SU-DHL-6 (cell line): ENCODE results near the gene ZNF837.

Source experiments
- H2AFZ ChIP-seq: fragments of 200-600 bp; sonication (generic); 2 replicates; pipeline ENCODE4 v1.6.1; 2014; ENCODE audit warnings: low read depth, mild to moderate bottlenecking, moderate library complexity, mixed read lengths, antibody characterized with exemption, low read length; ENCODE audit not compliant: severe bottlenecking
- H3F3A ChIP-seq: fragments of 200-600 bp; shearing (Covaris generic); 2 replicates; pipeline ENCODE4 v1.6.0; 2016; ENCODE audit warnings: antibody characterized with exemption, mild to moderate bottlenecking; ENCODE audit not compliant: insufficient read depth
- H3K27ac ChIP-seq: fragments of 200-600 bp; sonication (generic); 2 replicates; pipeline ENCODE4 v1.5.1; 2016; ENCODE audit warnings: low read depth, mild to moderate bottlenecking, low read length, moderate library complexity, mixed read lengths
- H3K27me3 ChIP-seq: fragments of 200-600 bp; sonication (generic), shearing (Covaris generic); 2 replicates; pipeline ENCODE4 v1.6.0; 2014; ENCODE audit warnings: mild to moderate bottlenecking, low read length
- H3K36me3 ChIP-seq: fragments of 200-600 bp; sonication (generic); 2 replicates; pipeline ENCODE4 v1.6.1; 2014; ENCODE audit warnings: mild to moderate bottlenecking, low read length, mixed read lengths
- H3K4me2 ChIP-seq: fragments of 300-600, 200-600 bp; shearing (Covaris generic), sonication (generic); 2 replicates; pipeline ENCODE4 v1.6.0; 2014; ENCODE audit warnings: low read length, low read depth, mild to moderate bottlenecking; ENCODE audit not compliant: poor library complexity, severe bottlenecking
- H3K4me3 ChIP-seq: fragments of 200-600 bp; sonication (generic); 2 replicates; pipeline ENCODE4 v1.5.1; 2014; ENCODE audit warnings: antibody characterized with exemption, low read length, mild to moderate bottlenecking, mixed read lengths; ENCODE audit not compliant: insufficient read depth, poor library complexity, severe bottlenecking
- H3K79me2 ChIP-seq: fragments of 200-600 bp; sonication (generic); 2 replicates; pipeline ENCODE4 v1.6.1; 2014; ENCODE audit warnings: mild to moderate bottlenecking, low read length, moderate library complexity; ENCODE audit not compliant: insufficient read depth
- H3K9ac ChIP-seq: fragments of 200-600 bp; sonication (generic); 2 replicates; pipeline ENCODE4 v1.7.0; 2014; ENCODE audit warnings: mild to moderate bottlenecking, low read length
- H3K9me2 ChIP-seq: fragments of 200-600 bp; sonication (generic); replicated peaks from 2 replicates; pipeline ENCODE4 v1.6.1; 2014; ENCODE audit warnings: low read length; ENCODE audit not compliant: insufficient read depth
- H3K9me3 ChIP-seq: fragments of 200-600 bp; sonication (generic); 2 replicates; pipeline ENCODE4 v1.6.1; 2014; ENCODE audit warnings: low read length, mixed read lengths; ENCODE audit not compliant: insufficient read depth
- H4K20me1 ChIP-seq: fragments of 200-600 bp; sonication (generic); 2 replicates; pipeline ENCODE4 v1.6.1; 2014; ENCODE audit warnings: low read depth, mild to moderate bottlenecking, antibody characterized with exemption, low read length, moderate library complexity, mixed read lengths
- EZH2phosphoT487 ChIP-seq: fragments of 200-600 bp; sonication (generic), shearing (Covaris generic); conservative IDR thresholded peaks from 2 replicates; pipeline ENCODE4 v1.6.1; 2018; ENCODE audit warnings: mild to moderate bottlenecking, antibody characterized with exemption, low read length, moderate library complexity, mixed read lengths
- TF ChIP-seq, protein P1 (sequence below): fragments of 200-600 bp; sonication (generic); IDR thresholded peaks from one replicate; pipeline ENCODE4 v1.5.1; 2017; ENCODE audit warnings: antibody characterized with exemption, mild to moderate bottlenecking, low read length, moderate library complexity; ENCODE audit not compliant: insufficient read depth, poor library complexity, severe bottlenecking

The ZNF837 gene

DNA sequence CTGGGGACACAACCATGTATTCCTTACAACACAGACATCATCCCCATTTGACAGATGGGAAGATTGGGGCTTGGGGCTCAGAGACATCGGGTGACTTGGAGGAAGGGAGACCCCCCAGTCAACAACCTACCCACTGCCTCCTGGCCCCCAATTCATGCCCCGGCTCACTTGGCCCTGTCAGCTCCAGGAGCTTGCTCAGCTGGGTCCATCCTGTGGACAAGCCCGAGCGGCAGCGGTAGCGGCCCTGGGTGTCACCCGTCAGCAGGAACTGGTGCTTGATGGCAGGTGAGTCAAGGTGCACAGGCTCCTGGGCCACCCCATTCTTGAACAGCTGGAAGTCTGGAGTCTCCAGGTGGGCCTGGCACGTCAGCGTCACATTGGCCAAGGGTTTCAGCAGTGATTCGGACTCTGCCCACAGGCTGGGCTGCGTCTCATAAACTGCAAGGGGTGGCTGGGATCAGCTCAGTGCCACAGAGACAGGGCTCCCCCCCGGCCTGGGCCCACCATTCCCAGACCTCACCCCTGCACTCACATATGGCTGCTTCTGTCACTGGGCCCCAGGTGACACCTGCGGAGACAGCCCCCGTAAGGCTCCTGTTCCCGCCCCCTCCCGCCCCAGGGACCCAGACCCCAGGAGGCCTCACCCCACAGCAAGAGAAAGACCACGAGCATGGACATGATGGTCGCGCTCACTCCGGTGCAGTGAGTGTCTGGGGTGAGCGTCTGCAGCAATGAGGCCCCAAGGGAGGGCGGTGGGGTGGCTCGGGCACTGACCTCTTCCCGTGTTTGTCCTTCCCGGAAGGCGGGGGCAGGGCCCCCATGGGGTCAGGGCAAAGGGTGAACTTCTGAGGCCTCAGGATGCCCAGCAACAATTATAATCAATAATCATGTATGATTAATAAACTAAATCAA, 27.8 kb downstream of the ZNF837 start, which contains the start of gene A1BG:
Gene A1BG, minus strand, starts transcription at position 733 of the 912 bp plus-strand sequence. Its CDS starts 55 bp downstream, at position 678.
- H4K20me1 ChIP-seq = no peaks in the 10 kb centered on the region
- no peaks in the 10 kb centered on the region for H3K27me3 ChIP-seq
- no peak within 1 kb of the TSS for H3K27ac ChIP-seq
- no peaks in the 10 kb centered on the region for H3K36me3 ChIP-seq
- H3K79me2 ChIP-seq = no peaks in the 10 kb centered on the region
- TF ChIP-seq EZH2phosphoT487 = no peak
- no peaks in the 10 kb centered on the region for H3K9me3 ChIP-seq
- no peaks in the 10 kb centered on the region for H3F3A ChIP-seq
- H3K9me2 ChIP-seq = no peaks in the 10 kb centered on the region
- no peak within 1 kb of the TSS for H3K9ac ChIP-seq
- no peak within 1 kb of the TSS for H3K4me3 ChIP-seq
- no peak within 1 kb of the TSS for H3K4me2 ChIP-seq
- H2AFZ ChIP-seq = no peak within 1 kb of the TSS

DNA sequence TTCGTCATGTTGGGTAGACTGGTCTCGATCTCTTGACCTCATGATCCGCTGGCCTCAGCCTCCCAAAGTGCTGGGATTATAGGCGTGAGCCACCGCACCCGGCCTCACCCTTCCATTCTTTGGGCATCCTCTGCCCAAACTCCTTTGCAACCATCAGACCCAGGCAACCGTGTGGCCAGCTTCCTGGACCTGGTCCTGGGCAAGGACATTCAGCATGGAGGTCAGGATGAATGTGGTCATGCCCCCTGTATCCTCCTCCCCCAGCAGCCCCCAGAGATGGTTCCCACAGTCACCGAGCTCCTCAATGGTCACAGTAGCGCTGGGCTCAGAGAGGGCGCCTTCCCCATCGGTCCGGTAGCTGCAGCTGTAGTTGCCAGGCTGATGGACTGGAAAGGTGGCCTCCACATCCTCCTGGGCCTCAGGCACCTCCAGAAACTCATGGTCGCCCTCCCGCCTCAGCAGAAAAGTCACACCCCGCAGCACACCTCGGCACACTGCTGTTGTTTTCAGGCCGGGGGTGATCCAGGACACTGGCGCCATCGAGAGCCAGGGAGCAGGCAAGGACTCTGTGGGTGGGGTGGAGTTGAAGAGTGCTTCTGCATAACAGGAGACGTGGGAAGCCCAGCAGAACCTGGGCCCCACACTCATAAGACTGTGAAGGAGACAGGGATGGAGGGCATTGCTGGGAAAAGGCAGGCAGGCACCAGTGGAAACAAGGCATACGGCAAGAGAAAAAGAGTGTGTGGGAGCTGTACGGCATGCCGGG, 28.7 kb downstream of the ZNF837 start:
- H3K9ac ChIP-seq = no peak overlapping the region
- no peaks in the 10 kb centered on the region for H4K20me1 ChIP-seq
- TF ChIP-seq EZH2phosphoT487 = no peak
- TF ChIP-seq, protein P1, sequence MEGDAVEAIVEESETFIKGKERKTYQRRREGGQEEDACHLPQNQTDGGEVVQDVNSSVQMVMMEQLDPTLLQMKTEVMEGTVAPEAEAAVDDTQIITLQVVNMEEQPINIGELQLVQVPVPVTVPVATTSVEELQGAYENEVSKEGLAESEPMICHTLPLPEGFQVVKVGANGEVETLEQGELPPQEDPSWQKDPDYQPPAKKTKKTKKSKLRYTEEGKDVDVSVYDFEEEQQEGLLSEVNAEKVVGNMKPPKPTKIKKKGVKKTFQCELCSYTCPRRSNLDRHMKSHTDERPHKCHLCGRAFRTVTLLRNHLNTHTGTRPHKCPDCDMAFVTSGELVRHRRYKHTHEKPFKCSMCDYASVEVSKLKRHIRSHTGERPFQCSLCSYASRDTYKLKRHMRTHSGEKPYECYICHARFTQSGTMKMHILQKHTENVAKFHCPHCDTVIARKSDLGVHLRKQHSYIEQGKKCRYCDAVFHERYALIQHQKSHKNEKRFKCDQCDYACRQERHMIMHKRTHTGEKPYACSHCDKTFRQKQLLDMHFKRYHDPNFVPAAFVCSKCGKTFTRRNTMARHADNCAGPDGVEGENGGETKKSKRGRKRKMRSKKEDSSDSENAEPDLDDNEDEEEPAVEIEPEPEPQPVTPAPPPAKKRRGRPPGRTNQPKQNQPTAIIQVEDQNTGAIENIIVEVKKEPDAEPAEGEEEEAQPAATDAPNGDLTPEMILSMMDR = no peak

DNA sequence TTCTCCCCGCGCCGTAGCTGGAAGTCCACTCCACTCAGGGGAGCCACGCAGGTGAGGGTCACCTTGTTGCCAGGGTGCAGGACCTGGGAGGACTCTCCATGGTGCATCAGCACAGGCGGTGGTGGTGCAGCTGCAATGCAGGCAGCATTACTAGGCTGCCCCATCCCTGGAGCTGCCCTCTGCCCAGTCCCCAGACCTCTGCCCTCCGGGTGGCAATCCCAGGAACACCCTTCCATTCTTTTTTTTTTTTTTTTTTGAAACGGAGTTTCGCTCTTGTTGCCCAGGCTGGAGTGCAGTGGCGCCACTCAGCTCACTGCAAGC, 29.3 kb downstream of the ZNF837 start:
- TF ChIP-seq EZH2phosphoT487 = no peak
- TF ChIP-seq, protein P1 = no peak
- no peak overlapping the region for H3K9ac ChIP-seq
- no peaks in the 10 kb centered on the region for H3K9me3 ChIP-seq
- no peaks in the 10 kb centered on the region for H3F3A ChIP-seq
- H2AFZ ChIP-seq = no peak overlapping the region
- no peaks in the 10 kb centered on the region for H3K9me2 ChIP-seq
- H3K27me3 ChIP-seq = no peaks in the 10 kb centered on the region
- H4K20me1 ChIP-seq = no peaks in the 10 kb centered on the region
- H3K4me2 ChIP-seq = no peak overlapping the region
- H3K79me2 ChIP-seq = no peaks in the 10 kb centered on the region
- no peak overlapping the region for H3K4me3 ChIP-seq
- no peak overlapping the region for H3K27ac ChIP-seq
- H3K36me3 ChIP-seq = no peaks in the 10 kb centered on the region

More for the DNA sequence above, 28.7 kb downstream of the ZNF837 start:
- no peak overlapping the region for H3K27ac ChIP-seq
- H3K4me3 ChIP-seq = no peak overlapping the region
- no peak overlapping the region for H3K4me2 ChIP-seq
- no peaks in the 10 kb centered on the region for H3K36me3 ChIP-seq
- H3K9me3 ChIP-seq = no peaks in the 10 kb centered on the region
- H3K9me2 ChIP-seq = no peaks in the 10 kb centered on the region
- H3K79me2 ChIP-seq = no peaks in the 10 kb centered on the region
- no peaks in the 10 kb centered on the region for H3F3A ChIP-seq
- no peak overlapping the region for H2AFZ ChIP-seq
- no peaks in the 10 kb centered on the region for H3K27me3 ChIP-seq
